Activated T-cell treated with anti-CD3 and anti-CD28 coated beads, Interleukin-2, amount 50 U/mL, for 24 hours (primary cell): ENCODE data around the gene TRIM69.

ENCODE experiments used
- DNase-seq: peaks from one replicate; pipeline ENCODE4 v3.0.0-alpha.2; 2020
- H3K27ac Mint-ChIP-seq: 2 replicates; pipeline ENCODE4 v1.8.0; 2020; ENCODE audit warnings: mild to moderate bottlenecking, mixed read lengths
- H3K27me3 Mint-ChIP-seq: 2 replicates; pipeline ENCODE4 v1.8.0; 2020; ENCODE audit warnings: mixed read lengths
- H3K36me3 Mint-ChIP-seq: 2 replicates; pipeline ENCODE4 v1.8.0; 2020; ENCODE audit warnings: low read depth, mixed read lengths
- H3K4me1 Mint-ChIP-seq: 2 replicates; pipeline ENCODE4 v1.8.0; 2020; ENCODE audit warnings: low read depth, mixed read lengths
- H3K4me3 Mint-ChIP-seq: 2 replicates; pipeline ENCODE4 v1.8.0; 2020; ENCODE audit warnings: mild to moderate bottlenecking, moderate library complexity, mixed read lengths
- H3K9me3 Mint-ChIP-seq: 2 replicates; pipeline ENCODE4 v1.8.0; 2020; ENCODE audit warnings: mixed read lengths

TRIM69 gene

DNA sequence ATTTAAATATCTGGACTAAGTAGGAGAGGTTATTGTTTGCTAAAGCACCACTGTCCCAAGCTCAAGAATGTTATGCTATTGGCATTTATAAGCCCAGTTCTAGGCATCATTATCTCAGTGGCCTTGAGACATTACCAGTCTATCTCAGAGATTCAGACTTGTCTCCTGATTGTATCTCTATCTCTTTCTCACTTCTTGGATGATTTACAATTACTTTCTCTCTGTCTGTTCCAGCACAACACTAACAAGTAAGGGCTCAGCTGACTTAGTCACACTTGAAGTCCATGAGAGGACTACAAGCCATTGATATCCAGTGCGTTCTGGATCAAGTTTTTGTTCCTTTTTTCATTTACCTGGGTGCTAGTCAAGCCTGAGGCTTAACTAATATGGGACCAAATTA, 60.2 kb downstream of the TRIM69 start:
- Mint-ChIP-seq H3K27me3 (peaks cover 3% of the 10 kb centered on the region), H3K4me1 (no peaks in the 10 kb centered on the region), H3K9me3 (no peaks in the 10 kb centered on the region), H3K27ac (no peak overlapping the region), H3K36me3 (no peaks in the 10 kb centered on the region), H3K4me3 (no peak overlapping the region)
- DNase-seq, result no peak

DNA sequence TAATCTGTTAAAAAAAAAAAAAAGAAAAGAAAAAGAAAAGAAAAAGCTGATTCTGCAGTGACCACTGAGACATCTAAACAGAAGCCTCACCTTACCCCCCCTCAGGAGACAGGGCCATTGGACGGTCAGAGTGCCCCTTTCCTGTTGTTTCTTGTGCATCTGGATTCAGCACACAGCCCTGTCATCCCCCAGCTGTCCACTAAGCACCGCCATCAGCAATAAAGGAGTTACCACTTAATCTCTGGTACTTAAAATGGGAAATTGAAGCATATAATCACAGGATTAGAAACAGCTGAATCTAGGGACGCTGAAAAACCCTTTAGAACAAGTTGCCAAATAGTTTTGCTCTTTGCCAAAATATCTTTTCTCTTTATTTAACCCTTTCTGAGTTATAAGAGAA, 62.5 kb downstream of the TRIM69 start:
- no peak for DNase-seq

DNA sequence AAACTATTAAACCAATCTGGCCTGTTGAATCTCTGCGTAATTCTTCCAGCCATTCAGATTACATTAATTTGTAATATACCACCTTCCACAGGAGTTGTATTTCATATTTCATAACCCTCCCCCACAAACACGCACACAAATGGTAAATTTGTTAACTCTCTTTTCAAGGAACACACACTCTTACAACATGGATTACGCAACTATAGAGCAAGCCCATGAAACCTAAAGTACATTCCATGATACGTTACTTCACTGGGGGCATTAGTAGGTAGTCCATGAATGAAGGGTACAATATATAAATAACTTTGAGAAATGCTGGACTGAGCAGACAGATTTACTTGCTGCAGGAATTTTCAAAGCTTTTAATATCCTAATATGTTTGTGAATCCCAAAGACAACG, 65.0 kb downstream of the TRIM69 start:
- Mint-ChIP-seq H3K4me3 (no peak overlapping the region), H3K27me3 (peaks cover 3% of the 10 kb centered on the region), H3K36me3 (no peaks in the 10 kb centered on the region), H3K9me3 (no peaks in the 10 kb centered on the region), H3K4me1 (no peaks in the 10 kb centered on the region), H3K27ac (no peak overlapping the region)
- no peak for DNase-seq

More for the DNA sequence above, 62.5 kb downstream of the TRIM69 start:
- no peak overlapping the region for H3K27ac Mint-ChIP-seq
- H3K27me3 Mint-ChIP-seq, result peaks cover 3% of the 10 kb centered on the region
- H3K36me3 Mint-ChIP-seq, result no peaks in the 10 kb centered on the region
- no peaks in the 10 kb centered on the region for H3K9me3 Mint-ChIP-seq
- no peaks in the 10 kb centered on the region for H3K4me1 Mint-ChIP-seq
- no peak overlapping the region for H3K4me3 Mint-ChIP-seq

DNA sequence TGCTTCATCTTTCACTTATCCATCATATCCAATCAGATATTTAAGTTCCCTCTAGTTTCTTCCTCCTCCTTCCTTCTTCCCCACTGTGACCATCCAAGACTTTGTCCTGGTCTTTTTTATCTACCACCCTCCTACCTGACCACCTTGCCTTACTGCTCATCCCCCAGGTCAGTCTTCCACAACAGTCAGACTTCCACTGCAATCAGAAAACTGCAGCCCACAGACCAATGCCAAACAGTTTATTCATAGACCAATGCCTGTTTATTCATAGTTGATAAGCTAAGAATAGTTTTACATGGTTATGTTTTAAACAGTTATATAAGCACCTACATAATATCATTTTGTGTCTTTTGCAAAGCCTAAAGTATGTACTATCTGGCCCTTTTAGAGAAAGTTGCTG, 65.5 kb downstream of the TRIM69 start:
- H3K9me3 Mint-ChIP-seq, result no peaks in the 10 kb centered on the region
- H3K27me3 Mint-ChIP-seq, result peaks cover 3% of the 10 kb centered on the region
- no peaks in the 10 kb centered on the region for H3K4me1 Mint-ChIP-seq
- no peak overlapping the region for H3K27ac Mint-ChIP-seq
- no peak overlapping the region for H3K4me3 Mint-ChIP-seq
- no peaks in the 10 kb centered on the region for H3K36me3 Mint-ChIP-seq
- no peak for DNase-seq

DNA sequence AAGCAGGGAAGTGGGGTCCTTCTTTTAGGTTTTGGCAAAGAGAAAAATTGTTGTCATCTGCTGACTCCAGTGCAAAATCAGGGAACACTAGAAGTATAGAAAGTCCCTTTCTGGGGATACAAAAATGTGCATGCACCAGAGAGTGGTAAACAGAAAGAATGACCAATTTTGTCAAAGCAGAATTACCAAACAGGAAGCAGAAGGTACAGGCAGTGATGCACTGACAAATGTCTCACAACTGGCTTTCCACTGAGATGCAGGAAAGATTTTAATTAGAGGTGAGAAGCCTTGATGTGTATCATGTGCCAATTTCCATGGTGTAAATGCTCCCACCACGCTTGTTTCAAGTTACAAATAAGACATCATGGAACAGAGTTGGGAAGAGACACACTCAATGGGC, 66.0 kb downstream of the TRIM69 start:
- H3K4me1 Mint-ChIP-seq, result no peaks in the 10 kb centered on the region
- no peak overlapping the region for H3K27ac Mint-ChIP-seq
- peaks cover 1% of the 10 kb centered on the region for H3K27me3 Mint-ChIP-seq
- no peak overlapping the region for H3K4me3 Mint-ChIP-seq
- DNase-seq, result no peak
- H3K9me3 Mint-ChIP-seq, result no peaks in the 10 kb centered on the region
- H3K36me3 Mint-ChIP-seq, result no peaks in the 10 kb centered on the region

DNA sequence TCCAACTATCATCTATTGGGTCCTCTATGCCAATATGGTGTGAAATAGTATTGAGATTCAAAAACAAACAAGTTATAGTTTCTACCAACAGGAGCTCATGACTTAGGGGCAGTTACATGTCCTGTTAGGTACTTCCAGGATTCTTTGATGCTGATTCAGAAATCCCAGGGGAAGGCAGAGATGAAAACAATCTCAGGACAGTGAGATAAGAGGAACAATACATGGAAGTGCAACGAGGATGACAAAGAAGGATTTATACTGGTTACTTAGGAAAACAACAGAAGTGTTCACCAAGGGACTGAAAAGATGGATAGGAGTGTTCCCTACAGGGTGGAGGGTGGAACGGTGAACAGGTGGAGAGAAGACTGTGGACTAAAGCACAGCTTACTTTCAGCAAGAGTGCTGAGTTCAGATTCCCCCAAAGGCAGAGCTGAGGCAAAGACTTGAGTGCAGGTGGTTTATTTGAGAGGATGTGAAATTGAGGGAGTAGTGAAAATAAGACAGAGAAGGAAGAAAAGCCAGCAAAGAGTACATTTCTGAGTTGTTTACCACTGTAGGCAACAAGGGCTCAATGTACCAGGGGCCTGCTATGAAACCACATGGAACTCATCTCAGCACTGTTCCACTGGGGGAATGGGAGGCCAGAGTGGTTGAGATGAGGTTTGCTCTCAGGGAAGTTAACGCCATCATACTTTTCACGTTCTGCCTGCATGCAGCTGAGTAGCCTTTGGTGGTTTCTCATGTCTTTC, 68.1 kb downstream of the TRIM69 start:
- Mint-ChIP-seq H3K9me3 (no peaks in the 10 kb centered on the region), H3K4me3 (no peak overlapping the region), H3K36me3 (no peaks in the 10 kb centered on the region), H3K27me3 (no peaks in the 10 kb centered on the region), H3K27ac (no peak overlapping the region), H3K4me1 (no peaks in the 10 kb centered on the region)
- DNase-seq, result no peak

DNA sequence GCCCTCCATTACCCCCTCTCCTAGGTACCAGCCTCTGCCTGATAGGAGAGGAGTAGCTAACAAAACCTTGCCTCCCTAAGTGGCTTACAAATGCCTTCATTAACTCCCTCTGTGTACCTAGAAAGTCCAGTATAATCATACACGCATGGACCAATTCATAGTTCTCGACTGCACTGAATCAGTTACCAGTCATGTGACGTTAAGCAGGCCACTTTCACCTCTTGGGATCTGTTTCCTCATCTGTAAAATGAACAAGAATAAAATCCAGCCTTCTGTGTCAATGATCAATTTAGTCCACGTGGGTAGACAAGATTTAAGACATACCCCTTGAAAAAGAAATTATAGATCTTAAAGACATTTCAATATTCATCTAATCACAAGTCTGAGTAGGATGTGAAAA, 72.2 kb downstream of the TRIM69 start:
- Mint-ChIP-seq H3K9me3 (no peaks in the 10 kb centered on the region), H3K27ac (no peak overlapping the region), H3K36me3 (no peaks in the 10 kb centered on the region)

DNA sequence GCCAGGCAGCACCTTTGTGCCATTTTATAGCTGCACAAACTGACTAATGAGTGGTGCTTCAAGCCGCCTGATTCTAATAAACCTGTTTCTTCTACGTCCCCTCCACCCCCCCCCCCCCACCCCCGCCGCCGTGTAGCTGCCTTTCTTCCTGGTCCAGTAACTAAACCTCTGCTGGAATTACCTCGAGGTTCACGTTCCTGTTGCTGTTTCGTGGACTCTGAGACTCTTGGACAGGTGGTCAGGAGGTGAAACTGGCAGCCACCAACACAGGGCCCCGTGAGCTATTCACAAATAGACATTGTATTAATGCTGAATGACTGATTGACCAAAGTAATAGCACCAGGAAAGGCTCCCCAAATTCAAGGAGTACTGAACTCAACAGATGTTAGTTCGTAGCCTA, 73.9 kb downstream of the TRIM69 start:
- peaks cover 3% of the 10 kb centered on the region for H3K27me3 Mint-ChIP-seq
- no peak overlapping the region for H3K27ac Mint-ChIP-seq
- DNase-seq, result no peak
- H3K4me3 Mint-ChIP-seq, result no peak overlapping the region
- H3K9me3 Mint-ChIP-seq, result no peaks in the 10 kb centered on the region
- H3K36me3 Mint-ChIP-seq, result no peaks in the 10 kb centered on the region
- H3K4me1 Mint-ChIP-seq, result peaks cover 4% of the 10 kb centered on the region

More for the DNA sequence above, 72.2 kb downstream of the TRIM69 start:
- Mint-ChIP-seq H3K4me3 (no peak overlapping the region), H3K4me1 (peaks cover 4% of the 10 kb centered on the region), H3K27me3 (peaks cover 3% of the 10 kb centered on the region)
- DNase-seq, result no peak

DNA sequence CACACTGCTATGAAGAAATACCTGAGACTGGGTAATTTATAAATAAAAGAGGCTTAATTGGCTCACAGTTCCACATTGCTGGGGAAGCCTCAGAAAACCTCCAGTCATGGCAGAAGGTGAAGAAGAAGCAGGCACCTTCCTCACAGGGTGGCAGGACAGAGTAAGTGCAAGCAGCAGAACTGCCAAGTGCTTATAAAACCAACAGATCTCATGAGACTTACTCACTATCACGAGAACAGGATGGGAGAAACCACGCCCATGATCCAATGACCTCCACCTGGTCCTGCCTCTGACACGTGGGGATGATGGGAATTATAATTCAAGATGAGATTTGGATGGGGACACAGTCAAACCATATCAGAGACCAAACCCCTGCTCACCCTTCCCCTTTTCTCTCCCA, 75.0 kb downstream of the TRIM69 start:
- Mint-ChIP-seq H3K4me1 (peaks cover 4% of the 10 kb centered on the region), H3K27me3 (peaks cover 3% of the 10 kb centered on the region), H3K36me3 (no peaks in the 10 kb centered on the region), H3K27ac (no peak overlapping the region), H3K4me3 (no peak overlapping the region), H3K9me3 (no peaks in the 10 kb centered on the region)
- DNase-seq, result no peak

DNA sequence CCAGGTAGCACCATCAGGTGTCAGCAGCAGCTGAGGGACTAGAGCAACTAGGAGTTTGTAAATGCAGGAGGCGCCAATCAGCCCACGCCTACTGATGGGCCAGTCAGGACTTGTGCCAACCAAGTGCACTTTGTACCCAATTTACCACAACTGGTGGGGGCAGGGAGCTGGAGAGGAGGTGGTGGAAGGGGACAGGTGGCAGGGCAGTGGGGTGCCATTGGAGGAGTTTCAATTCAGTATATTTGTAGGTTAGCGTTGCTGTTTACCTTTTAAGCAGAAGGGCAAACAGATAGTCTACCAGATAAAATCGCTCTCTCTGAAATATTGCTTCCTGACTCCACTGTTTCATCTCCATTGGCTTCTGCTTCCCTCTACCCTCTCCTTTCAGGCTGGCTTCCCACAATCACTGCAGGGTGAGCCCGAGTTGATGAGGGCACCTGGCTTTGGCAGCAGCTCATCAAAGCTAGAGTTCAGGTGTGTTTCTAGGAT, 75.7 kb downstream of the TRIM69 start:
- Mint-ChIP-seq H3K27me3 (peaks cover 3% of the 10 kb centered on the region), H3K4me1 (peaks cover 4% of the 10 kb centered on the region), H3K4me3 (no peak overlapping the region), H3K36me3 (no peaks in the 10 kb centered on the region), H3K27ac (no peak overlapping the region), H3K9me3 (no peaks in the 10 kb centered on the region)
- DNase-seq, result no peak

DNA sequence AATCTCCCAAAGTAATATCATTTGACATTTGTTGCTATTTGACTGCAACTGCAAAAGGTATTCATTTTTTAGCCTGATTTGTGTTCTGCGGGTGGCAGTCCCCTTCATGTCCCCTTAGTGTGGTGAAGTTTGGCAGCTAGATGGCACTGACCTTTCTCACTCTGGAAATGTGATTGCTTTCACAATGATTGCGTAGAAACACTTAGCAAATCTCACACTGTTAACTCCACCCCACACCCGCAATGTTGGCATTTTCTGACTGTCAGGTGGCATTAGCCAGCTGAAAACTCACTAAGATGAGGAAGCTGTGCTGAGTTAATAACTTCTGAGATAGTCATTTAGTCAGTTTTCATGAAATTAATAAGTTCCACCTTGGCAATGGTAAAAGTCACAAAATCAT, 76.9 kb downstream of the TRIM69 start:
- no peak overlapping the region for H3K27ac Mint-ChIP-seq
- H3K4me3 Mint-ChIP-seq, result no peak overlapping the region
- H3K27me3 Mint-ChIP-seq, result peaks cover 3% of the 10 kb centered on the region
- H3K36me3 Mint-ChIP-seq, result no peaks in the 10 kb centered on the region
- no peaks in the 10 kb centered on the region for H3K9me3 Mint-ChIP-seq
- peaks cover 4% of the 10 kb centered on the region for H3K4me1 Mint-ChIP-seq
- no peak for DNase-seq
